Measurements from ENCODE around the gene FBXO42.
"Not testable (repeated sequence)": the region's sequence is repeated elsewhere in the genome, so short reads cannot be mapped to it uniquely, and the experiment has no call there.

DNA sequence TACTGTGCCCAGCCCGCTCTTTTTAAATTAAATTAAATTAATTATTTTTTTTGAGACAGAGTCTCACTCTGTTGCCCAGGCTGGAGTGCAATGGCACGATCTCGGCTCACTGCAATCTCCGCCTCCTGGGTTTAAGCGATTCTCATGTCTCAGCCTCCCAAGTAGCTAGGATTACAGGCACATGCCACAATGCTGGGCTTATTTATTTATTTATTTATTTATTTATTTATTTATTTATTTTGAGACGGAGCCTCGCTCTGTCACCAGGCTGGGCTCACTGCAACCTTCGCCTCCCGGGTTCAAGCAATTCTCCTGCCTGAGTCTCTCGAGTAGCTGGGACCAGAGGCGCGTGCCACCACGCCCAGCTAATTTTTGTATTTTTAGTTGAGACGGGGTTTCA, 129.6 kb downstream of the FBXO42 start:
- TF ChIP-seq, protein P1, sequence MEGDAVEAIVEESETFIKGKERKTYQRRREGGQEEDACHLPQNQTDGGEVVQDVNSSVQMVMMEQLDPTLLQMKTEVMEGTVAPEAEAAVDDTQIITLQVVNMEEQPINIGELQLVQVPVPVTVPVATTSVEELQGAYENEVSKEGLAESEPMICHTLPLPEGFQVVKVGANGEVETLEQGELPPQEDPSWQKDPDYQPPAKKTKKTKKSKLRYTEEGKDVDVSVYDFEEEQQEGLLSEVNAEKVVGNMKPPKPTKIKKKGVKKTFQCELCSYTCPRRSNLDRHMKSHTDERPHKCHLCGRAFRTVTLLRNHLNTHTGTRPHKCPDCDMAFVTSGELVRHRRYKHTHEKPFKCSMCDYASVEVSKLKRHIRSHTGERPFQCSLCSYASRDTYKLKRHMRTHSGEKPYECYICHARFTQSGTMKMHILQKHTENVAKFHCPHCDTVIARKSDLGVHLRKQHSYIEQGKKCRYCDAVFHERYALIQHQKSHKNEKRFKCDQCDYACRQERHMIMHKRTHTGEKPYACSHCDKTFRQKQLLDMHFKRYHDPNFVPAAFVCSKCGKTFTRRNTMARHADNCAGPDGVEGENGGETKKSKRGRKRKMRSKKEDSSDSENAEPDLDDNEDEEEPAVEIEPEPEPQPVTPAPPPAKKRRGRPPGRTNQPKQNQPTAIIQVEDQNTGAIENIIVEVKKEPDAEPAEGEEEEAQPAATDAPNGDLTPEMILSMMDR (conservative IDR thresholded peaks at IDR 0.05), result not testable (repeated sequence)
- not testable (repeated sequence) for TF ChIP-seq EZH2 (IDR thresholded peaks at IDR 0.05; ENCODE audit: low read depth)

All from PC-9 (cell line).